Urinary bladder (tissue), 4 donors: ENCODE measurements around the gene C2orf42. TPM values are rescaled to one million over a fixed set of nuclear protein-coding genes. Genes with fewer than 3 reads are reported as not detected.
"Not testable (repeated sequence)": the region's sequence is repeated elsewhere in the genome, so short reads cannot be mapped to it uniquely, and the experiment has no call there.

Source experiments
- DNase-seq: peaks from one replicate; pipeline ENCODE4 v3.0.0-alpha.2; 2015; ENCODE audit errors: extremely low spot score
- H3K27ac ChIP-seq: one replicate; pipeline ENCODE4 v1.5.1; 2013; ENCODE audit warnings: low read depth, mild to moderate bottlenecking, moderate library complexity
- H3K36me3 ChIP-seq: one replicate; pipeline ENCODE4 v1.6.1; 2013; ENCODE audit warnings: mild to moderate bottlenecking, moderate library complexity; ENCODE audit not compliant: insufficient read depth
- H3K4me1 ChIP-seq: one replicate; pipeline ENCODE4 v1.6.1; 2013; ENCODE audit warnings: mild to moderate bottlenecking, moderate library complexity; ENCODE audit not compliant: insufficient read depth
- H3K4me3 ChIP-seq: one replicate; pipeline ENCODE4 v1.5.1; 2013; ENCODE audit warnings: low read depth, low read length
- WGBS: extraction: QIAGEN DNeasy Blood & Tissue Kit; methylation state at CpG from one replicate; pipeline ENCODE4 v1.1.7; 2013; 5-methylcytosine and 5-hydroxymethylcytosine counted together
- polyA plus RNA-seq: library from polyadenylated mRNA; stranded (reverse); fragments of 200-250 nt; gene quantifications from one replicate; pipeline ENCODE4 v1.2.3, GENCODE V29; 2013
- total RNA-seq: library from RNA; depleted of rRNA; stranded (reverse); fragments of >200 nt; gene quantifications from one replicate; pipeline ENCODE4 v1.2.3, GENCODE V29; 2014
- donor health status: healthy with polysubstance abuse.
- donor health status: healthy.

The C2orf42 gene
- total and polyA plus RNA-seq, 2 donors: 12.7 to 19.1 TPM

DNA sequence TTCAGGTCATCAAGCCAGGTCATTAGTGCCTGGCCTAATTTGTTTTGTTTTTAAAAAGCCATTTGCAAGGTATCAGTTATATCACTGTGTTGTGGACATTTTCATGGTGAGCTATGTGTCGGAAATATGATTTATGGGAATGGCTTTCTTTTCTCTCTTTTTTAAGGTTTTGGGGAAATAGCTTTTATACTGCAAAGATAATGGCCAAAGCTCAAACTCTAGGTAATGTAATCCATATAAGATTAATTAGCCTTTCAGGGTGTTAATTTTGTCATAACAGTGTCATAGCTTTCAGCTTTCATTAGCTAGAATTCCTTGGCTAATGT lies 57.7 kb downstream of the C2orf42 start:
- no peak for DNase-seq
- 78% methylated on average over 1 of the region's 1 CpG for WGBS
- Histone ChIP-seq H3K36me3 (no peaks in the 10 kb centered on the region), H3K27ac (peak overlapping the region; percentile 84), H3K4me3 (peak overlapping the region; percentile 19), H3K4me1 (peaks cover 2% of the 10 kb centered on the region)

DNA sequence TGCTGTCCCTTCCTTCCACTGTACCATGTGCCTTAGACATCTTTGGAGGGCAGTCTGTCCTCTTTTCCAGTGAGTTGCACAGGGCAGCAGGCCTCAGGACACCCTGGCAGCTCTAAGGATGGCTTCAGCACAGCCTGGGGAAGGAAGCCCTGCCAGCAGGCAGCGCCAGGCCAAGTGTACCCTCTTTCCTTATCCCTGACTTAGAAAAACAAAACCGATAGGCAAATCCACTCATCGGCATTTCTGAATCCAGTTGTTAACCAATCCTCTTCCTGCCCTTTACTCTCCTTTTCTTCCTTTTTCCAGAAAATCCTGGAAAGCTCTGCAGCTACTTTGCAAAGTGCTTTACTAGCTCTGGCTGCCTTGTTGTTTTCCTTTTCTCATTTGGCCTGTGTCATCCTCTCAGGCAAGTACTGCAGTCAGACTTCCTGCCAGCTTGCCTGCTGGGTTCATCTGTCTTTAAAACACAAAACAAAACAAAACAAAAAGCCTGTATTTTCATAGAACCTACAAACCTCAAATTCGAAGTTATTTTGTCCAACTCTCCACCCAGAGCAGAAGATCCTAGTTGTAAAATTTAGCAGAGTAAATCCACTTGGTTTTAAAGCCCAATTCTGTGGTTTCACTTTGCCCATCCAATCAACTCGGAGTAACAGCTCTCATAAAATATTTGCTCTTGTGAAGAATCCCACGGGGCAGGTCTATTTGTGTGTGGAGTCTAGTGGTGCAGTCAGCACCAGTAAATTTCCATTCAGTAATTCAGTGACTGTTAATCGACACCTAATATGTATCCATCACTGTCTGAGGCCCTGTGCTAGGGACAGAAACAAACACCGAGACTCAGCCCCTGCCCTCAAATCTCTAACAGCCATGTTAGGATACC lies 58.3 kb downstream of the C2orf42 start:
- 5% methylated on average over 8 of the region's 8 CpGs for WGBS
- Histone ChIP-seq H3K4me1 (peaks cover 2% of the 10 kb centered on the region), H3K27ac (peak overlapping the region; percentile 91), H3K4me3 (peak overlapping the region; percentile 19), H3K36me3 (no peaks in the 10 kb centered on the region)
- DNase-seq: peak; percentile 50

DNA sequence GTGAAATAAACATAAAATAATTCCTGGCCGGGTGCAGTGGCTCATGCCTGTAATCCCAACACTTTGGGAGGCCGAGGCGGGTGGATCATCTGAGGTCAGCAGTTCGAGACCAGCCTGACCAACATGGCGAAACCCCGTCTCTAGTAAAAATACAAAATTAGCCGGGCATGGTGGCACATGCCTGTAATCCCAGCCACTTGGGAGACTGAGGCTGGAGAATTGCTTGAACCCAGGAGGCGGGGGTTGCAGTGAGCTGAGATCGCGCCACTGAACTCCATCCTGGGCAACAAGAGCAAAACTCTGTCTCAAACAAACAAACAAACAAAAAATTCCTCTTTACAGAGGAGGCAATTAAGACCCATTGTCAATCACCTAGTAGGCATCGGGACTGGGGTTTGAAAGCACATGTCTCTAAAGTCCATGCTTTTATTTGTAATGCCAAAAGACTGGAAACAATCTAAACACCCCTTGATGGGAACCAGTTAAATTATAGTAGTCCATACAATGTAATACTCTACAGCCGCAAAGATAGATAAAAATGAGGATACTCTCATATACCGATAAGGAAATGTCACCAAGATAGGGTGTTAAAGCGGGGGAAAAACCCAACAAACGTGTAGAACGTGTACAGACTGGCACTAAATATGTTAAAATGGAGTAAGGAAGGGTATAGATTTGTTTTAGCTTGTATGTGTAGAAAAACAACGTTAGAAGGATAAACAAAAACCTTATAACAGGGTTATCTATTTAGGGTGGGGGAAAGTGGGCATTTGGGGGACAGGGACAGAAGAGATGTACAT lies 59.3 kb downstream of the C2orf42 start:
- WGBS: 69% methylated on average over 17 of the region's 17 CpGs
- H3K36me3 ChIP-seq, DNase-seq, H3K4me1 ChIP-seq: not testable (repeated sequence)
- H3K4me3 ChIP-seq: peak overlapping the region; percentile 17
- peak overlapping the region; percentile 91 for H3K27ac ChIP-seq

DNA sequence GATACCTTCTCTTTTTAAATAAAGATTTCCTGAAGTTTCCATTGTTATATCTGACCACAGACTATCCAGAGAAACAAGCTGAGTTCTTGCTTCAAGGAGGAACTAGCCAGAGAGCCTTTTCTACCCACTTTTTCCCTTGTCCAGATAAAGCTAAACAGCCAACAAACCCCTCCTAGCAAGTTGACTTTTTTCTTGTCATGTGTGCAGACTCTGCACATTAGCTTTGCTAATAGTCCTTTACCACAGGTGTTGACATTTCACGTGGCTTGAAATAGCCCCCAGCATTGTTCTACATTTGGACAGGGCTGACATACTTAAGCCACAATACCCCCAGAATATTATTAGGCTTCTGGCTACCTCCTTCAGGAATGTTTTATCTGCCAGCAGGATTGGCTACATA lies 62.8 kb downstream of the C2orf42 start:
- no peak overlapping the region for H3K27ac ChIP-seq
- WGBS: 57% methylated on average over 1 of the region's 1 CpG
- no peak overlapping the region for H3K4me3 ChIP-seq
- no peaks in the 10 kb centered on the region for H3K36me3 ChIP-seq
- no peaks in the 10 kb centered on the region for H3K4me1 ChIP-seq
- no peak for DNase-seq

DNA sequence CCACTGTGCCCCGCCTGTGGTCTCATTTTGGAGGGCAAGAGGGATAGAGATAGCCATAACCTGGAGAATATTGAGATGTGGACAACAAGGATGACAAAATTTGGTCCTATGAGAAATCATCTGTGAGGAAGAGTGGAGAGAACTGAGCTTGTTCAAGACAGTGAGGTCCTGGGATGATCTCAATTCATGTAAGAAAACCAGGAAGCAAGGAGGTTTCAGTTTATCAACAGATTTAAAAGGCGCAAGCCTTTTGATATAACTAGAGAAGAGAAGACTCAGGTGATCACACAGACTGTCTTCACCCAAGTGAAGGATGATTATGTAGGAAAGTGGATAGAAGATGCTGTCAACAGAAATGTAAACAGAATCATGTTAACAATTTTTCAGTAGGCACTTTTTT lies 64.4 kb downstream of the C2orf42 start:
- H3K4me3 ChIP-seq: no peak overlapping the region
- 91% methylated on average over 2 of the region's 2 CpGs for whole genome bisulfite sequencing
- no peak overlapping the region for H3K27ac ChIP-seq

DNA sequence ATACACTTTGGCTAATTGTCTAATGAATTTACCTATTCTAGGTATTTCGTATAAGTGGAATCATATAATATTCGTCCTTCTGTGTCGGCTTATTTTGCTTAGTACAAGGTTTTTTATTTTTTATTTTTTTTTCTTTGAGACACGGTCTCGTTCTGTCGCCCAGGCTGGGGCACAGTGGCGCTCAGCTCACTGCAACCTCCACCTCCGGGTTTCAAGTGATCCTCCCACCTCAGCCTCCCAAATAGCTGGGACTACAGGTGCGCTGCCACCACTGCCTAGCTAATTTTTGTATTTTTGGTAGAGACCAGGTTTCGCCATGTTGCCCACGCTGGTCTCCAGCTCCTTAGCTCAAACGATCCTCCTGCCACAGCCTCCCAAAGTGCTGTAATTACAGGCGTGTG lies 65.3 kb downstream of the C2orf42 start:
- DNase-seq: no peak
- Histone ChIP-seq H3K4me1 (no peaks in the 10 kb centered on the region), H3K36me3 (no peaks in the 10 kb centered on the region), H3K4me3 (peak overlapping the region; percentile 47), H3K27ac (peak overlapping the region; percentile 3)
- WGBS: 61% methylated on average over 13 of the region's 13 CpGs

More for the DNA sequence above, 64.4 kb downstream of the C2orf42 start:
- Histone ChIP-seq H3K4me1 (no peaks in the 10 kb centered on the region), H3K36me3 (no peaks in the 10 kb centered on the region)
- DNase-seq: no peak

DNA sequence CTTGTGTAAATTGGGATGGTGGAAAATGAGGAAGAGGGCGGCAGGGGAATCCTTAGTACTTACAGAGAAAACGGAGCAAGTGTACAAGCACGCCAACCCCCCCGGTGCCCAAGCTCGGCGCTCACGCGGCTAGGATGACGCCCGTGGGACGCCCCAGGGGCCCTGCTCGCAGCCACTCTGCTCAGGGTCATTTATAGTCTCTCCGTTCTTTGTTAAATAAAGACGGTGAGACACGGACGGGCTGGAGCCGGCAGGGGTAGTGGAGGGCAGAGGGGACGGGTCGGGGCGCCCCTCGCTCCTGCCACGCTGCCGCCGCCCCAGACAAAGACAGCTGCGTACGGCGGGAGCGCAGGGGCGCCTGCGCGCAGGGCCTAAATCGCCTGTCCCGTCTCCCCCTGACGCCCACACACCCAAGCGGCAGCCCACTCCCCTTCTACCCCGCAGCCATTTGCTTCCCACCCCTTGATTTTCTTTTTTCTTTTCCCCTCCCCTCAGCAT lies 65.8 kb downstream of the C2orf42 start:
- no peaks in the 10 kb centered on the region for H3K36me3 ChIP-seq
- H3K4me3 ChIP-seq: peak overlapping the region; percentile 47
- no peaks in the 10 kb centered on the region for H3K4me1 ChIP-seq
- WGBS: under 1% methylated on average over 36 of the region's 36 CpGs
- peak overlapping the region; percentile 100 for H3K27ac ChIP-seq
- no peak for DNase-seq

DNA sequence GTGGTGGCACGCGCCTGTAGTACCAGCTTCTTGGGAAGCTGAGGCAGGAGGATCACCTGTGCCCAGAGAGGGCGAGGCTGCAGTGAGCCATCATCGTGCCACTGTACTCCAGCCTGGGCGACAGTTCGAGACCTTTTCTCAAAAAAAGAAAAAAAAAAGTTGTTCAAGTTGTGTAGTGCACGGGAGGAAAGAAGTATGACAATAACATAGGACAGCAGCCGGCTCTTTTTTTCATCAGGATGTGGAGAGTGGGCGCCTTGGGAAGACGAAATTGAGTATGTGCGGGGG lies 67.0 kb downstream of the C2orf42 start:
- Histone ChIP-seq H3K27ac (peak overlapping the region; percentile 100), H3K4me3 (peak overlapping the region; percentile 41), H3K36me3 (no peaks in the 10 kb centered on the region), H3K4me1 (no peaks in the 10 kb centered on the region)
- DNase-seq: no peak
- WGBS: 26% methylated on average over 11 of the region's 11 CpGs

DNA sequence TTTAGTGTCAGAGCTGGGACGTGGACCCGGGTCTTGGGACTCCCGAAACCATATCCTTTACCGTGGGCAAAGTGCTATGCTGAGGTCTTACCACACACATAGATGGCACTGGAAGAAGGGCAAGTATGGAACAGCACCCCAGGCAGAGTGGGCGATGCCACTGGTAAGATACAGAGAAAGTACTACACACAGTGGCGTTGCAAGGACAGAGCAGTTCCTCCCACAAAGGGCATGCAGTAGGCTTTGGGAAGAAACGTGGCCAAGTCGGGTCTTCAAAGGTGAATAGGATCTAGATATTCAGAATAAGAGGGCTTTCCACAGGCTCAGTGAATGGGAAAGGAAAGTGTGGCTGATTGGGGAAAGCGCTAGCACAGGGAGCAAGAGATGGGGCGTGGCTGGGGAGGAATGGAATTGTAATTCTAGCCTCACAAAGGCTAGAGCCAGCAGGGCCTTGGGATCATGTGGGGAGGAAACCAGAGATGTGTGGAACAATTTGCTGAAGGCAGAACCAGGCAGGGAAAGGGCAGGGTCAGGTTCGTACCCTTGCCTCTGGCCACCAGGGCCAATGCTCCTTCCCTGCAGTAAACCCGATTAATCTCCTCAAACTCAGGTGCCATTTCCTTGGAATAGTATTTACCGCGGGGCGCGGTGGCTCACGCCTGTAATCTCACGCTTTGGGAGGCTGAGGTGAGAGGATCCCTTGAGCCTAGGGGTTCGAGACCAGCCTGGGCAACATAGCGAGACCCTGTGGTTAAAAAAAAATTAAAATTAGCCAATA lies 67.6 kb downstream of the C2orf42 start:
- Histone ChIP-seq H3K4me3 (no peak overlapping the region), H3K27ac (peak overlapping the region; percentile 100), H3K4me1 (no peaks in the 10 kb centered on the region), H3K36me3 (no peaks in the 10 kb centered on the region)
- WGBS: 58% methylated on average over 20 of the region's 20 CpGs
- peak; percentile 47 for DNase-seq

DNA sequence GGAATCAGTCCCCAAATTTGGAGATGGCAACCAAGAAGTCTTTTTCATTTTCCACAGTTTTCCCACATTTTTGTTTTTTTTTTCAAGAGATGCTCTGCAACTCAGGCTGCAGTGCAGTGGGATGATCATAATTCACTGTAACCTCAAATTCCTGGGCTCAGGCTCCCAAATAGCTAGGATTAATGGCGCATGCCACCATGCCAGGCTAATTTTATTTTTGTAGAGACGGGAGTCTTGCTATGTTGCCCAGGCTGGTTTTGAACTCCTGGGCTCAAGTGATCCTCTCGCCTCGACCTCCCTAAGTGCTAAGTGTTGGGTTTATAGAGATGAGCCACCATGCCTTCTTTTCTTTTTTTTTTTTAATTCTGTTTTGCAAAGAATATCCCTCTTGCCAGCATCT lies 68.3 kb downstream of the C2orf42 start:
- no peak for DNase-seq
- WGBS: 87% methylated on average over 4 of the region's 4 CpGs
- Histone ChIP-seq H3K27ac (no peak overlapping the region), H3K36me3 (no peaks in the 10 kb centered on the region), H3K4me3 (no peak overlapping the region), H3K4me1 (no peaks in the 10 kb centered on the region)

DNA sequence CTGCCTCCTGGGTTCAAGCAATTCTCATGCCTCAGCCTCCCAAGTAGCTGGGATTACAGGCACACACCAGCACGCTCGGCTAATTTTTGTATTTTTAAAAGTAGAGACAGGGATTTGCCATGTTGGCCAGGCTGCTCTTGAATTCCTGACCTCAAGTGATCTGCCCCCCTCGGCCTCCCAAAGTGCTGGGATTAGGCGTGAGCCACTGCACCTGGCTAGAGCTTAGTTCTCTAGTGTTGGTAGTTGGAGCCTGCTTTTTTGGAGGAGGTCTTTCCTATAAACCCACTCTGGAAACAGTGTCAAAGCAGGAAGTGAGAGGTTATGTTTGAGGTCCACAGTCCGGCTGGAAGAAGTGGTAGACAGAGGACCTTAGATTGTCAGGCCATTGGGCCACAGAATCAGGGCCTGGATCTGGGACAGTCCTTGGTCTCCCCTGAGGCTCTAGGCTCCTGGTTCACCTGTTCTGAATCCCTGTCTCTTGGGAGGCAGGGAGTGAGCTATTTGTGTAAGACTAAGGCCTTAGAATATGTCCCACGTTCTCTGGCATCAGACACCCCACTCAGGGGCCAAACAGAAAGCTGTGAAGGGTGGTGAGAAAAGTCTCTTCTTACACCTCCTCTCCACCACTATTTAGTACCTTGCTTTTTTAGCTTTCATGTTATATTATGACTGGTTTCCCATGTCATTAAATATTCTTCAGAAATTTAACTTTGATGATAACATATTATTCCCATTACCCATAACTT lies 69.0 kb downstream of the C2orf42 start:
- WGBS: 42% methylated on average over 6 of the region's 6 CpGs
- Histone ChIP-seq H3K27ac (peak overlapping the region; percentile 26), H3K4me3 (no peak overlapping the region), H3K4me1 (no peaks in the 10 kb centered on the region), H3K36me3 (no peaks in the 10 kb centered on the region)
- DNase-seq: no peak

DNA sequence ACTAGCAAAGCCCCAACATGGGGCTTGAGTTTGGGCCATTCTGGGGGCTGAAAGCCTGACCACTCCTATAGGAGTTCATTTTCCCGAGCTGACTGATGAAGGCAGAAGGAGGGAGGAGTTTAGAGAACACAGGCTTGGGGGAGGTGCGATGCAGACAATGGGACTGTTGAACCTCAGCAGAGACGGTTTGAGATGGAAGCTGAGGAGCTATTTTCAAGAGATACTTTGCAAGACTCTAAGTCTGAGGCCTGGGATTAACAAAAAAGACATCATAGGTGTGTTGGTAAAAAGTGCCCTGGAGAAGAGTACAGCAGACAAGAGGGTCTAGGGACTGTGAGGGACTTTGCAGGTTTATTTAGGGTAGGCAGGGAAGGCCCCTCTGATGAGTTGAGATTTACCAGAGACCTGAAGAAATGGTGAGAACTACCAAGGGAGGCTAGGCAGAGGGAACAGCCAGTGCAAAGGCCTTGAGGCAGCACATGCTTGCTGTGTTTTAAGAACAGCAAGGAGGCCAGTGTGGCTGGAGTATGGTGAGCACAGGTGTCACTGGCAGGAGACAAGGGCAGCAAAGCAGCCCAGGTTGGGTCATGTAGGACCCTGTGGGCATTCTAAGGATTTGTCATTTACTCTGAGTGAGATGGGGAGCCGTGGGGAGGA lies 71.9 kb downstream of the C2orf42 start:
- no peak overlapping the region for H3K27ac ChIP-seq
- 66% methylated on average over 4 of the region's 4 CpGs for WGBS
- no peaks in the 10 kb centered on the region for H3K36me3 ChIP-seq
- no peak overlapping the region for H3K4me3 ChIP-seq
- H3K4me1 ChIP-seq: no peaks in the 10 kb centered on the region
- no peak for DNase-seq
